Measurements from ENCODE around the gene DPEP1. TPM values are rescaled to one million over a fixed set of nuclear protein-coding genes. Genes with fewer than 3 reads are reported as not detected.

DPEP1 gene
- polyA plus RNA-seq, 4 donors: 125 to 375 (median 342) TPM

DNA sequence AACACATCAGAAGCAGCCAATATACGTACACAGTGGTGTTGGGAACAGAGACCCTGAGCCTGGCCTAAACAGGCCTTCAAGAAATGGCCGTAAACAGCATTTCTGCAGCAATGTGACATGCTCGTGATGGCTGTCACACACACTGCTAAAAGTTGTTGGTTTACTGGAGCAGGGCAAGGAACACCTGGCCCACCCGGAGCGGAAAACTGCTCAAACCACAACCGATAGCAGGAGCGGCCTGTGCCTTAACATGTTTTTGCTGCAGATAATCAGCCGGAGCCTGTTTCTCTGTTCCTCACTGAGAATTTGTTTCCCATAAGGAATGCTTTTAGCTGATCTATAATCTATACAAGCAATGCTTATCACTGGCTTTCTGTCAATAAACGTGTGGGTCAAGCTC lies 6.0 kb upstream of the DPEP1 start:
- 69 to 73% (median 70%) methylated on average over 9 of the region's 9 CpGs for WGBS, 3 donors

DNA sequence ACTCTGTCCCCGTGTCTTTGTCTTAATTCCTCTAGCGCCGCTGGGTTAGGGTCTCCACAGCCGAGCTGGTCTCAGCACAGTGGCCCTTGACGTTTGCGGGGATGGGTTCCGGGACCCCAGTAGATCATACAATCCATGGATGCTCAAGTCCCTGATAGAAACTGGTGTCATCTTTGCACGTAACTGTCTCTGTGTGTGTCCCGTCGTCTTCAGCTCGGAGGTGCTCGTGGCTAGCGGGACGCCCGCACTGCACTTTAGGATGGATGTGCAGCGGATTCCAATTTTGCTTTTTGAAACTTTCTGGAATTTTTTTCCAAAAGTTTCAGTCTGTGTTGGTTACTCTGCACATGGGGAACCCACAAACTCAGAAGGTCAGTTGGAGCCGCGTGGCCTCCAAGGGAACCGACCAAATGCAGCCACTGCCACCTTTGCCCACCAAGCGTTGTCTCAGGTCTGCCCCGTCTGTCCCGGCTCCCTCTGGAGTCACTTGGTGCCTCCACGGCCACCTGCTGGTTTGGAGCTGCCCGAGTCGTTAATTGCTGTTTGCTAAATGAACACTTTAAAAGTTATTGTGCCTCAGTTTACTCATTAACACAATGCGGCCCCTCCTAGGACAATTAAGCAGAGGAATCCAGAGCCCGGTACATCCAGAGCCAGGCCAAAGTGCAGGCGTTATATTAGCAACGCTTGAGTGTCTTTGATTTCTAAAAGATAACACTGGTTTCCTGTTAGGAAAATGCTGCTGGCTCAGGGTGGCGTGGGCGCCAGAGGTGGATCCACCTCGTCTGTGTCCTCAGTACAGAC lies 5.3 kb upstream of the DPEP1 start:
- WGBS, 3 donors: 40 to 71% (median 55%) methylated on average over 32 of the region's 32 CpGs
- DNase-seq: peak; percentile 80 to 87

More for the DNA sequence above, 6.0 kb upstream of the DPEP1 start:
- no peak for DNase-seq
- H3K27me3 ChIP-seq (ENCODE audit: control insufficient read depth in 3 of 3, insufficient read depth in 3 of 3, low read length in 3 of 3): peaks cover 0 to 3% (median 0%) of the 10 kb centered on the region in 3 donors
- H3K36me3 ChIP-seq (ENCODE audit: control insufficient read depth in 3 of 3, insufficient read depth in 2 of 3, low read depth in 1 of 3, low read length in 3 of 3): no peaks in the 10 kb centered on the region
- H3K27ac ChIP-seq (ENCODE audit: low read depth in 1 of 3, low read length in 2 of 3): no peak overlapping the region
- peaks cover 0 to 5% of the 10 kb centered on the region in 2 donors for H3K9me3 ChIP-seq (ENCODE audit: control insufficient read depth in 2 of 2, insufficient read depth in 1 of 2, low read depth in 1 of 2, low read length in 1 of 2)
- FAIRE-seq: no peak
- H3K4me3 ChIP-seq (ENCODE audit: low read depth in 1 of 3, low read length in 3 of 3): no peak overlapping the region
- H3K4me1 ChIP-seq (ENCODE audit: control insufficient read depth in 3 of 3, insufficient read depth in 2 of 3, low read depth in 1 of 3, low read length in 2 of 3): peaks cover 0 to 21% (median 2%) of the 10 kb centered on the region in 3 donors

DNA sequence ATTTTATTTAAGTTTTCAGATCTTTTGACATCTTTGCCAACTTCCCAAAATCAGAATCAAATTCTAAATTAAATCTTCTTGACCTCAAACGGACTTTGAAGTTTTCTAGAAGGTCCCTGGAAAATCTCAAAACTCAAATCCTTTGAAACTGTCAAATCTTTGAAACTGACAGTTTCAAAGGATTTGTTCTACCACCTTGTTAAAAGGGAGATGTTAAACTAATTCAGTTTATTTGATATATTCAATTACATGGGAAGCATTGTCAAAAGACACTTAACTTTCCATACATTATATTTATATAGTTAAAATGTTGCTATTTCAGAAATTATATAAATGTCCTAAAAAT lies 3.4 kb upstream of the DPEP1 start:
- DNase-seq (no peak), FAIRE-seq (no peak)
- Histone ChIP-seq H3K4me3 (ENCODE audit: low read depth in 1 of 3, low read length in 3 of 3) (no peak overlapping the region), H3K27ac (ENCODE audit: low read depth in 1 of 3, low read length in 2 of 3) (no peak overlapping the region), H3K36me3 (ENCODE audit: control insufficient read depth in 3 of 3, insufficient read depth in 2 of 3, low read depth in 1 of 3, low read length in 3 of 3) (peaks cover 0 to 5% (median 0%) of the 10 kb centered on the region in 3 donors), H3K27me3 (ENCODE audit: control insufficient read depth in 3 of 3, insufficient read depth in 3 of 3, low read length in 3 of 3) (no peaks in the 10 kb centered on the region), H3K4me1 (ENCODE audit: control insufficient read depth in 3 of 3, insufficient read depth in 2 of 3, low read depth in 1 of 3, low read length in 2 of 3) (peaks cover 0 to 38% (median 5%) of the 10 kb centered on the region in 3 donors), H3K9me3 (ENCODE audit: control insufficient read depth in 2 of 2, insufficient read depth in 1 of 2, low read depth in 1 of 2, low read length in 1 of 2) (peaks cover 0 to 5% of the 10 kb centered on the region in 2 donors)
- WGBS, 3 donors: 68 to 73% (median 73%) methylated on average over 1 of the region's 1 CpG

More for the DNA sequence above, 5.3 kb upstream of the DPEP1 start:
- no peak for FAIRE-seq
- peak overlapping the region in 1 of 3 donors; percentile 50 for H3K27ac ChIP-seq (ENCODE audit: low read depth in 1 of 3, low read length in 2 of 3)
- no peak overlapping the region for H3K4me3 ChIP-seq (ENCODE audit: low read depth in 1 of 3, low read length in 3 of 3)
- peaks cover 0 to 5% of the 10 kb centered on the region in 2 donors for H3K9me3 ChIP-seq (ENCODE audit: control insufficient read depth in 2 of 2, insufficient read depth in 1 of 2, low read depth in 1 of 2, low read length in 1 of 2)
- H3K27me3 ChIP-seq (ENCODE audit: control insufficient read depth in 3 of 3, insufficient read depth in 3 of 3, low read length in 3 of 3): no peaks in the 10 kb centered on the region
- H3K4me1 ChIP-seq (ENCODE audit: control insufficient read depth in 3 of 3, insufficient read depth in 2 of 3, low read depth in 1 of 3, low read length in 2 of 3): peaks cover 0 to 28% (median 2%) of the 10 kb centered on the region in 3 donors
- H3K36me3 ChIP-seq (ENCODE audit: control insufficient read depth in 3 of 3, insufficient read depth in 2 of 3, low read depth in 1 of 3, low read length in 3 of 3): no peaks in the 10 kb centered on the region

DNA sequence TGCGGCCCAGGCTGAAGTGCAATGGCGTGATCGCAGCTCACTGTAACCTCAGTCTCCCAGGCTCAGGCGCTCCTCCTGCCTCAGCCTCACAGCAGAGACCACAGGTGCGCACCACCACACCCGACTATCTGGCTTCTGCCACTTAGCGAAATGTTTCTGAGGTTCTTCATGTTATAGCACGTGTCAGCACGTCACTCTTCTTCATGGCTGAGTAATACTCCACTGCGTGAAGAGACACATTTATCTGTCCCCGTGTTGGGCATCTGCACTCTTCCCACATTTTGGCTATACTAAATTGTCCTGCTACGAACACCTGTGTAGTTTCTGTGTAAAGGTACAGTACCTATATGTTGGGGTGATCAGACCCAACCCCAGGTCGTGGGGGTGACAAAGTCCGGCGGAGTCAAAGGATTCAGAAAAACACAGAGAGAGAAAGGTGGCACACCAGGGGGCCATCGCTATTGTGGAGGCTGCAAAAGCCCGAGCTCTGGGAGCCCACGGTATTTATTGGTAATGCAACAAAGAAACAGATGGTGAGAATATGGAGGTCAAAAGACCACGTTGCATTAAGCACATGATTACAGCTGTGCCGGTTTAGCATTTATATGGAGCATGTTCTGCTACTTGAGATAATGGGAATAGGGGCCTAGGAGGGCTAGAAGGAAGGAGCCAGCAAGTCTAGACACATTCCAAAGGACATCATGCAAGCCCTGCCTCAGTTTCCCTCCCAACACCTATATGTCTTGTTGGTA lies 851 bp upstream of the DPEP1 start:
- 81 to 83% (median 82%) methylated on average over 20 of the region's 20 CpGs for WGBS, 3 donors
- Histone ChIP-seq H3K4me3 (ENCODE audit: low read depth in 1 of 3, low read length in 3 of 3) (no peak overlapping the region), H3K4me1 (ENCODE audit: control insufficient read depth in 3 of 3, insufficient read depth in 2 of 3, low read depth in 1 of 3, low read length in 2 of 3) (peaks cover 0 to 41% (median 5%) of the 10 kb centered on the region in 3 donors), H3K9me3 (ENCODE audit: control insufficient read depth in 2 of 2, insufficient read depth in 1 of 2, low read depth in 1 of 2, low read length in 1 of 2) (peaks cover 0 to 5% of the 10 kb centered on the region in 2 donors), H3K27me3 (ENCODE audit: control insufficient read depth in 3 of 3, insufficient read depth in 3 of 3, low read length in 3 of 3) (no peaks in the 10 kb centered on the region), H3K36me3 (ENCODE audit: control insufficient read depth in 3 of 3, insufficient read depth in 2 of 3, low read depth in 1 of 3, low read length in 3 of 3) (peaks cover 0 to 10% (median 0%) of the 10 kb centered on the region in 3 donors), H3K27ac (ENCODE audit: low read depth in 1 of 3, low read length in 2 of 3) (peak overlapping the region; percentile 33 to 74 (median 59))
- no peak for FAIRE-seq
- peak in 1 of 2 donors; percentile 42 for DNase-seq

DNA sequence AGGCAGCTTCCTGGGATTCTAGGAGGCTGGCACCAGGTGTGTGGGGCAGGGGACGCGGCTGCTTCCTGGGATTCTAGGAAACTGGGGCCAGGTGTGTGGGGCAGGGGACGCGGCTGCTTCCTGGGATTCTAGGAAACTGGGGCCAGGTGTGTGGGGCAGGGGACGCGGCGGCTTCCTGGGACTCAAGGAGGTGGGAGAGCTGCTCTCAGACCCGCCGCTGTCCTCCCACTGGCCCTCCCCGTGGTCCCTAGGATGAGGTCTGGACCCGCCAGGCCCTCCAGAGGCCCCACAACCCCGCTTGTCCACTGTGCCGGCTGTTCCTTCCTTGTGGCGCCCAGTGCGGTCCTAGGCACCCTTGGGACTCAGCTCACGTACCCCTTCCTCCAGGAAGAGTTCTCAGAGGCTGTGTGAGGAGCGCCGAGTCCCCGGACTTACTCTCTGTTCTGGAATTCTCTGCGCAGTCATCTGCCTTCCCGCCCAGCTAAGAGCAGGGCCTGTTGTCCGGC lies 565 bp downstream of the DPEP1 start:
- 20 to 72% (median 30%) methylated on average over 17 to 22 of the region's 22 CpGs for WGBS, 3 donors
- FAIRE-seq (no peak), DNase-seq (peak in 1 of 2 donors; percentile 50)
- Histone ChIP-seq H3K9me3 (ENCODE audit: control insufficient read depth in 2 of 2, insufficient read depth in 1 of 2, low read depth in 1 of 2, low read length in 1 of 2) (peaks cover 0 to 5% of the 10 kb centered on the region in 2 donors), H3K4me3 (ENCODE audit: low read depth in 1 of 3, low read length in 3 of 3) (peak overlapping the region in 2 of 3 donors; percentile 40 to 64), H3K4me1 (ENCODE audit: control insufficient read depth in 3 of 3, insufficient read depth in 2 of 3, low read depth in 1 of 3, low read length in 2 of 3) (peaks cover 0 to 33% (median 3%) of the 10 kb centered on the region in 3 donors), H3K27me3 (ENCODE audit: control insufficient read depth in 3 of 3, insufficient read depth in 3 of 3, low read length in 3 of 3) (no peaks in the 10 kb centered on the region), H3K36me3 (ENCODE audit: control insufficient read depth in 3 of 3, insufficient read depth in 2 of 3, low read depth in 1 of 3, low read length in 3 of 3) (peaks cover 0 to 10% (median 0%) of the 10 kb centered on the region in 3 donors), H3K27ac (ENCODE audit: low read depth in 1 of 3, low read length in 2 of 3) (peak overlapping the region; percentile 33 to 74 (median 59))

DNA sequence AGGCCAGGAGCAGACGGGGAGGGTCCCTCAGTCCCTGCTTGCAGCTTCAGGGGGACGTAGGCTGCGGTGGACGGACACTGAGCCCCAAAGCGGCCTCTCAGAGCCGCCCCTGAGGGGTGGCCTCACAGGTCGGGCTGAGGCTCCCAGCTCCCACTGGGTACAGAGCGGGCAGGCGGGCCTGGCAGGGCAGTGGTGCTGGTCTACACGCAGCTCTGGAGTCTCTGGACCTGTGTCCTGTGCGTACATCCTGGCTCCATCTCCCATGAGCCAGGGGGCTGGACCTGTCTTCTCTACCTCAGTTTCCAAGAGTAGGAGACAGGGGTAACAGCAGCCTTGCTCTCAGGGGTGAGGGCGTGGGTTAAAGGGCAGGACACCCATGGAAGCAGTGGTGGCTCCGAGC lies 1.7 kb downstream of the DPEP1 start:
- Histone ChIP-seq H3K27ac (ENCODE audit: low read depth in 1 of 3, low read length in 2 of 3) (no peak overlapping the region), H3K9me3 (ENCODE audit: control insufficient read depth in 2 of 2, insufficient read depth in 1 of 2, low read depth in 1 of 2, low read length in 1 of 2) (no peaks in the 10 kb centered on the region), H3K4me3 (ENCODE audit: low read depth in 1 of 3, low read length in 3 of 3) (peak overlapping the region in 1 of 3 donors; percentile 64), H3K36me3 (ENCODE audit: control insufficient read depth in 3 of 3, insufficient read depth in 2 of 3, low read depth in 1 of 3, low read length in 3 of 3) (peaks cover 0 to 10% (median 0%) of the 10 kb centered on the region in 3 donors), H3K4me1 (ENCODE audit: control insufficient read depth in 3 of 3, insufficient read depth in 2 of 3, low read depth in 1 of 3, low read length in 2 of 3) (peaks cover 0 to 29% (median 3%) of the 10 kb centered on the region in 3 donors), H3K27me3 (ENCODE audit: control insufficient read depth in 3 of 3, insufficient read depth in 3 of 3, low read length in 3 of 3) (no peaks in the 10 kb centered on the region)
- 69 to 83% (median 75%) methylated on average over 12 to 13 of the region's 13 CpGs for WGBS, 3 donors
- DNase-seq (no peak), FAIRE-seq (no peak)

DNA sequence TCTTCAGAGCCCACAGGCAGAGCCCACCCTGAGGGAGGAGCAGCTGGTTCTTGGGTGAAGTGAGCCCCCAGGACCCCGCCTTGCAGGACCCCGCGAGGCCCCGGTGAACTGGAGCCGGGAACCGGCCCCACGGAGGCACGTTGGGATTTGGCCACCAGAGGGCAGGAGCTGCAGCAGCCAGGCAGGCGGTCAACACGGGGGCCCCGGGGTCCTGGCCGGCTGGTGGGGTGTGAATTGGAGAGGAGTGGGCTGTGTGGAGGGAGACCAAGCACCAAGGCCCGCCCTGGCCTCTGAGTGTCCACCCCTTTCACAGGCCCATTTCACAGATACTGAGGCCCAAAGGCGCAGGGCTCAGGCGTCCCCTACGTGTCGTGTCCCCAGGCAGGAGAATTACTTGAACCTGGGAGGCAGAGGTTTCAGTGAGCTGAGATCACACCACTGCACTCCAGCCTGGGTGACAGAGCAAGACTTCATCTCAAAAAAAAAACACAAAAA lies 2.2 kb downstream of the DPEP1 start:
- Histone ChIP-seq H3K36me3 (ENCODE audit: control insufficient read depth in 3 of 3, insufficient read depth in 2 of 3, low read depth in 1 of 3, low read length in 3 of 3) (peaks cover 0 to 10% (median 0%) of the 10 kb centered on the region in 3 donors), H3K4me1 (ENCODE audit: control insufficient read depth in 3 of 3, insufficient read depth in 2 of 3, low read depth in 1 of 3, low read length in 2 of 3) (peaks cover 0 to 29% (median 3%) of the 10 kb centered on the region in 3 donors), H3K4me3 (ENCODE audit: low read depth in 1 of 3, low read length in 3 of 3) (peak overlapping the region in 1 of 3 donors; percentile 64), H3K27ac (ENCODE audit: low read depth in 1 of 3, low read length in 2 of 3) (no peak overlapping the region), H3K9me3 (ENCODE audit: control insufficient read depth in 2 of 2, insufficient read depth in 1 of 2, low read depth in 1 of 2, low read length in 1 of 2) (no peaks in the 10 kb centered on the region), H3K27me3 (ENCODE audit: control insufficient read depth in 3 of 3, insufficient read depth in 3 of 3, low read length in 3 of 3) (no peaks in the 10 kb centered on the region)
- DNase-seq (no peak), FAIRE-seq (no peak)
- 28 to 43% (median 43%) methylated on average over 17 of the region's 17 CpGs for WGBS, 3 donors

DNA sequence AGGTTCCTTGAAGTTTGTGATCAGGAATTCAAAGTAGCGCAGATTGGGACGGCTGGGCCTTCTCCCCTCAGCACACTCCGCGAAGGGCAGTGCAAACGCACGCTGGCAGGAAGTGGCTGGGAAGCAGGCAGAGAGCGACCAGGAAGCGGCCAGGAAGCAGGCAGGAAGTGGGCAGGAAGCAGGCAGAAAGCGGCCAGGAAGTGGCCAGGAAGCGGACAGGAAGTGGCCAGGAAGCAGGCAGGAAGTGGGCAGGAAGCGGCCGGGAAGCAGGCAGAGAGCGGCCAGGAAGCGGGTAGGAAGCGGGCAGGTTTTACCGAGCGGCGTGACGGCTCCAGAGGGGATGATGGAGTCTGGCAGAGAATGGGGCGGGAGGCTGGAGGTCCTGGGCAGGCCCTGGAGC lies 3.2 kb downstream of the DPEP1 start:
- DNase-seq (no peak), FAIRE-seq (no peak)
- H3K9me3 ChIP-seq (ENCODE audit: control insufficient read depth in 2 of 2, insufficient read depth in 1 of 2, low read depth in 1 of 2, low read length in 1 of 2): no peaks in the 10 kb centered on the region
- H3K36me3 ChIP-seq (ENCODE audit: control insufficient read depth in 3 of 3, insufficient read depth in 2 of 3, low read depth in 1 of 3, low read length in 3 of 3): peaks cover 0 to 11% (median 0%) of the 10 kb centered on the region in 3 donors
- WGBS, 3 donors: 71 to 90% (median 73%) methylated on average over 20 of the region's 20 CpGs
- H3K4me3 ChIP-seq (ENCODE audit: low read depth in 1 of 3, low read length in 3 of 3): no peak overlapping the region
- no peaks in the 10 kb centered on the region for H3K27me3 ChIP-seq (ENCODE audit: control insufficient read depth in 3 of 3, insufficient read depth in 3 of 3, low read length in 3 of 3)
- H3K27ac ChIP-seq (ENCODE audit: low read depth in 1 of 3, low read length in 2 of 3): peak overlapping the region in 2 of 3 donors; percentile 0 to 48
- peaks cover 0 to 29% (median 3%) of the 10 kb centered on the region in 3 donors for H3K4me1 ChIP-seq (ENCODE audit: control insufficient read depth in 3 of 3, insufficient read depth in 2 of 3, low read depth in 1 of 3, low read length in 2 of 3)
